ENCODE measurements around the gene BCL2L12.

Gene BCL2L12

DNA sequence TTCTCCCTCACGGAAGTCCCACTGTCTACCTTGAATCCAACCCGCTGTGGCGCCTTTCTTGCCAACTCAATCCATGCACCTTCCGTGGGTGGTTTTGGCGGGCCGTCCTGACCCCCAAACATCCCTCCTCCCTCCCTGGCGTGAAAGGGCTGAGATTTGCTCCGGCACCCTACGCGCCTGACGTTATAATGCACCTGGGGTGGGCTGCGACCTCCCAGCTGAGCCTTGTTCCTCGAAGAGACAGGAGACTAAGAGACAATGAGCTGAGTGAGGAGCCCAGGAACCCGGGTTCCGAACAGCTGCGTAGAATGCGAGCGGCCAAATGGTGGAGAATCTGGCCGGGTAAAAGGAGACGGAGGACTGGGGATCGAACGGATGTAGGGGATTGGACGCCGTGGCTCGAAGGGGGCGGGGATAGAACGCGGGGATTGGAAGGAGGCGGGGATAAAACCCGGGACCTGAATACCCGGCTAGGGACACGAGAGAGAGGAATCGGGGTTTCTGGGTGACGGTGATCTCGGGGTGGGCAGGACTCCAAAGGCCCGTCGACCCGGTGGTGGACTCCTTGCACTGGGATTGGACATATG lies 25.0 kb downstream of the BCL2L12 start, which contains the start of gene CPT1C:
Gene CPT1C (plus strand): TSS at position 461 of the 587 bp plus-strand sequence. CDS start 1,137 bp downstream, outside the sequence.
- no peaks in the 10 kb centered on the region for H3K79me2 ChIP-seq (ENCODE audit: insufficient read depth, low read length)
- H3K4me2 ChIP-seq (ENCODE audit: insufficient read depth, low read length), result no peak within 1 kb of the TSS
- H4K20me1 ChIP-seq (ENCODE audit: insufficient read depth, low read length), result peaks cover 29% of the 10 kb centered on the region
- no peak within 1 kb of the TSS for H3K9ac ChIP-seq (ENCODE audit: low read depth, low read length)
- DNase-seq (no peak), ATAC-seq (ENCODE audit: insufficient read depth, low read depth) (peak; percentile 21; the same call in 2 of the 3 replicates)
- no peak for TF ChIP-seq EZH2 (IDR thresholded peaks at IDR 0.05; ENCODE audit: borderline replicate concordance, low read depth, low read length, severe bottlenecking)
- TF ChIP-seq, protein P1, sequence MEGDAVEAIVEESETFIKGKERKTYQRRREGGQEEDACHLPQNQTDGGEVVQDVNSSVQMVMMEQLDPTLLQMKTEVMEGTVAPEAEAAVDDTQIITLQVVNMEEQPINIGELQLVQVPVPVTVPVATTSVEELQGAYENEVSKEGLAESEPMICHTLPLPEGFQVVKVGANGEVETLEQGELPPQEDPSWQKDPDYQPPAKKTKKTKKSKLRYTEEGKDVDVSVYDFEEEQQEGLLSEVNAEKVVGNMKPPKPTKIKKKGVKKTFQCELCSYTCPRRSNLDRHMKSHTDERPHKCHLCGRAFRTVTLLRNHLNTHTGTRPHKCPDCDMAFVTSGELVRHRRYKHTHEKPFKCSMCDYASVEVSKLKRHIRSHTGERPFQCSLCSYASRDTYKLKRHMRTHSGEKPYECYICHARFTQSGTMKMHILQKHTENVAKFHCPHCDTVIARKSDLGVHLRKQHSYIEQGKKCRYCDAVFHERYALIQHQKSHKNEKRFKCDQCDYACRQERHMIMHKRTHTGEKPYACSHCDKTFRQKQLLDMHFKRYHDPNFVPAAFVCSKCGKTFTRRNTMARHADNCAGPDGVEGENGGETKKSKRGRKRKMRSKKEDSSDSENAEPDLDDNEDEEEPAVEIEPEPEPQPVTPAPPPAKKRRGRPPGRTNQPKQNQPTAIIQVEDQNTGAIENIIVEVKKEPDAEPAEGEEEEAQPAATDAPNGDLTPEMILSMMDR (IDR thresholded peaks at IDR 0.05; ENCODE audit: borderline replicate concordance, extremely low read depth, low read length, poor library complexity, severe bottlenecking), result no peak
- no peak within 1 kb of the TSS for H3K27ac ChIP-seq (ENCODE audit: low read length)
- H3K4me3 ChIP-seq (ENCODE audit: low read depth in 1 of 2, low read length in 2 of 2), result no peak within 1 kb of the TSS
- H3K9me3 ChIP-seq (ENCODE audit: insufficient read depth, low read length, severe bottlenecking), result no peaks in the 10 kb centered on the region
- H2AFZ ChIP-seq (ENCODE audit: low read depth, low read length), result no peak within 1 kb of the TSS
- H3K27me3 ChIP-seq (ENCODE audit: insufficient read depth, low read length, poor library complexity), result no peaks in the 10 kb centered on the region
- no peaks in the 10 kb centered on the region for H3K4me1 ChIP-seq (ENCODE audit: insufficient read depth, low read length)
- peaks cover 36% of the 10 kb centered on the region for H3K36me3 ChIP-seq (ENCODE audit: insufficient read depth, low read length)

DNA sequence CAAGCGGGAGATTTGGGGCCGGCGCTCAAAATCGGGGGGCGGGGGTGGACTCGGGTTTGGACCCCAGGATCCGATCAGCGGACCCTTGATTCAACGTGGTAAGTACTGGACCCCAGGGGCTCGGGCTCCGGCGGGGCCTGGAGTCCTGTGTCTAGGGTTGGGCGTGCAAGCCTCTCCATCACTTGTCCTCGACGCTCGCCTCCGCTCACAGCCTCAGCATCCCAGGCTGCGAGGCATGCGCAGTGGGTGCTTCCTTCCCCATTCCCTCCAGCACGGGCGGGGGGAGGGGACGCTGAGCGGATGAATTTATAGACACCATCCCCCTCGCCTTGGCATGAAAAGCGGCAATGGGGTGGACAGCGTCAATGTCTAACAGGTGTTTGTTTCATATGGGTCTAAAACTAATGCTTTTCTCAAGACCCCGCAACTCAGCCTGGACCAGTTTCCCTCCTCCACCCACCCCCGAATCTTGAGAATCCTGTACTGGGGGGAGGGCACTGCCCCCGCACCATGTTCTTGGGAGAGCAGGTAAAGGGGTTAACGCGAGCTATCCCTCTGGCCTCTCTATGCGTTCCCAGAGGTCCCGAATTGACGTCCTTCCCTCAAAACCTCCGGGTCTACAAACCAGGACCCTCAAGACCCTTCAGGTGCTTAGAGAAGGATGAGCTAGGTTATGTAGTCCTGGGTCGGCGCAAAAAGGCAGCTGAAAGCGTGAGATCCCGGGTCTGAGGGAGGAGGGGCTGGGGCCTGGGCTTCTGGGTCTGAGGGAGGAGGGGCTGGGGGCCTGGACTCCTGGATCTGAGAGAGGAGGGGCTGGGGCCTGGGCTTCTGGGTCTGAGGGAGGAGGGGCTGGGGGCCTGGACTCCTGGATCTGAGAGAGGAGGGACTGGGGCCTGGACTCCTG lies 25.8 kb downstream of the BCL2L12 start:
- H3K9me3 ChIP-seq (ENCODE audit: insufficient read depth, low read length, severe bottlenecking), result no peaks in the 10 kb centered on the region
- peaks cover 28% of the 10 kb centered on the region for H3K36me3 ChIP-seq (ENCODE audit: insufficient read depth, low read length)
- H3K4me2 ChIP-seq (ENCODE audit: insufficient read depth, low read length), result no peak overlapping the region
- H2AFZ ChIP-seq (ENCODE audit: low read depth, low read length), result no peak overlapping the region
- DNase-seq, result no peak
- ATAC-seq (ENCODE audit: insufficient read depth, low read depth), result no peak
- TF ChIP-seq EZH2 (IDR thresholded peaks at IDR 0.05; ENCODE audit: borderline replicate concordance, low read depth, low read length, severe bottlenecking), result no peak
- TF ChIP-seq, protein P1 (IDR thresholded peaks at IDR 0.05; ENCODE audit: borderline replicate concordance, extremely low read depth, low read length, poor library complexity, severe bottlenecking), result no peak
- no peak overlapping the region for H3K9ac ChIP-seq (ENCODE audit: low read depth, low read length)
- H3K4me1 ChIP-seq (ENCODE audit: insufficient read depth, low read length), result no peaks in the 10 kb centered on the region
- no peak overlapping the region for H3K27ac ChIP-seq (ENCODE audit: low read length)
- H4K20me1 ChIP-seq (ENCODE audit: insufficient read depth, low read length), result peaks cover 22% of the 10 kb centered on the region
- no peak overlapping the region for H3K4me3 ChIP-seq (ENCODE audit: low read depth in 1 of 2, low read length in 2 of 2)
- no peaks in the 10 kb centered on the region for H3K79me2 ChIP-seq (ENCODE audit: insufficient read depth, low read length)
- H3K27me3 ChIP-seq (ENCODE audit: insufficient read depth, low read length, poor library complexity), result no peaks in the 10 kb centered on the region

DNA sequence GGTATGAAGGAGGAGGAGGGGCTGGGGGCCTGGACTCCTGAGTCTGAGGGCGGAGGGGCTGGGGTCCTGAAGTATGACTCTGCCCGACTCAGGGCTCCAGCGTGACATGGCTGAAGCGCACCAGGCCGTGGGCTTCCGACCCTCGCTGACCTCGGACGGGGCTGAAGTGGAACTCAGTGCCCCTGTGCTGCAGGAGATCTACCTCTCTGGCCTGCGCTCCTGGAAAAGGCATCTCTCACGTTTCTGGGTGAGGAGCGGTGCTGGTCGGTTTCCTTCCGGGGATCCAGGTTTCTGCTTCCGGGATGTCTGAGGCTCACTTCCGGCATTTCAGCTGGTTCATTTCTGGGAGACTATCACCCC lies 26.4 kb downstream of the BCL2L12 start:
- Histone ChIP-seq H3K4me1 (ENCODE audit: insufficient read depth, low read length) (no peaks in the 10 kb centered on the region), H3K79me2 (ENCODE audit: insufficient read depth, low read length) (no peaks in the 10 kb centered on the region), H3K4me2 (ENCODE audit: insufficient read depth, low read length) (no peak overlapping the region), H3K9me3 (ENCODE audit: insufficient read depth, low read length, severe bottlenecking) (no peaks in the 10 kb centered on the region), H3K27ac (ENCODE audit: low read length) (no peak overlapping the region), H2AFZ (ENCODE audit: low read depth, low read length) (no peak overlapping the region), H3K27me3 (ENCODE audit: insufficient read depth, low read length, poor library complexity) (no peaks in the 10 kb centered on the region), H3K4me3 (ENCODE audit: low read depth in 1 of 2, low read length in 2 of 2) (no peak overlapping the region), H3K9ac (ENCODE audit: low read depth, low read length) (no peak overlapping the region), H3K36me3 (ENCODE audit: insufficient read depth, low read length) (peaks cover 24% of the 10 kb centered on the region), H4K20me1 (ENCODE audit: insufficient read depth, low read length) (peaks cover 17% of the 10 kb centered on the region)
- DNase-seq, result no peak
- no peak for TF ChIP-seq EZH2 (IDR thresholded peaks at IDR 0.05; ENCODE audit: borderline replicate concordance, low read depth, low read length, severe bottlenecking)
- TF ChIP-seq, protein P1 (IDR thresholded peaks at IDR 0.05; ENCODE audit: borderline replicate concordance, extremely low read depth, low read length, poor library complexity, severe bottlenecking), result no peak
- no peak for ATAC-seq (ENCODE audit: insufficient read depth, low read depth)

All from DND-41 (cell line).